HepG2 (cell line): ENCODE results near the gene TBC1D14. TPM values are rescaled to one million over a fixed set of nuclear protein-coding genes. Genes with fewer than 3 reads are reported as not detected.
A peak's percentile ranks its signal among the peaks of the same experiment; 100 is the strongest.

Source experiments
- BORCS8-MEF2B ChIP-seq: sonication (generic); formaldehyde crosslinking; IDR thresholded peaks from 2 replicates; pipeline ENCODE4 v1.8.0; 2022; ENCODE audit warnings: mild to moderate bottlenecking, missing genetic modification reagents
- BRCA1 ChIP-seq: sonication (generic); formaldehyde crosslinking; IDR thresholded peaks from 2 replicates; pipeline ENCODE4 v1.4.0; 2020; ENCODE audit warnings: missing genetic modification reagents
- EEA1 ChIP-seq: sonication (generic); formaldehyde crosslinking; IDR thresholded peaks from 2 replicates; pipeline ENCODE4 v1.5.1; 2020; ENCODE audit warnings: mild to moderate bottlenecking, missing genetic modification reagents, borderline replicate concordance
- HDAC1 ChIP-seq: sonication (generic); formaldehyde crosslinking; IDR thresholded peaks from 2 replicates; pipeline ENCODE4 v1.5.1; 2020; ENCODE audit warnings: mild to moderate bottlenecking, missing genetic modification reagents
- MED13 ChIP-seq: sonication (generic); formaldehyde crosslinking; IDR thresholded peaks from 2 replicates; pipeline ENCODE4 v1.5.0; 2020; ENCODE audit warnings: missing genetic modification reagents
- MIER2 ChIP-seq: IDR thresholded peaks from 2 replicates; pipeline ENCODE4 v1.6.1; 2016; ENCODE audit warnings: missing biosample characterization, missing genetic modification reagents
- NKX3-1 ChIP-seq: sonication (generic); formaldehyde crosslinking; IDR thresholded peaks from 2 replicates; pipeline ENCODE4 v1.5.0; 2020; ENCODE audit warnings: missing genetic modification reagents
- NPAS2 ChIP-seq: sonication (generic); formaldehyde crosslinking; IDR thresholded peaks from 2 replicates; pipeline ENCODE4 v1.8.0; 2022; ENCODE audit warnings: mild to moderate bottlenecking, missing genetic modification reagents, borderline replicate concordance
- PHF21A ChIP-seq: sonication (generic); formaldehyde crosslinking; IDR thresholded peaks from 2 replicates; pipeline ENCODE4 v1.5.0; 2020; ENCODE audit warnings: mild to moderate bottlenecking, missing genetic modification reagents
- PHF8 ChIP-seq: sonication (generic); formaldehyde crosslinking; IDR thresholded peaks from 2 replicates; pipeline ENCODE4 v1.5.0; 2020; ENCODE audit warnings: missing genetic modification reagents
- PRDM10 ChIP-seq: sonication (generic); formaldehyde crosslinking; IDR thresholded peaks from 2 replicates; pipeline ENCODE4 v1.4.0; 2020; ENCODE audit warnings: low read depth, missing genetic modification reagents
- SIX4 ChIP-seq: sonication (generic); formaldehyde crosslinking; IDR thresholded peaks from 2 replicates; pipeline ENCODE4 v1.4.0; 2020; ENCODE audit warnings: missing genetic modification reagents
- SP1 ChIP-seq, 2 experiments: fragments of 450-650 bp in 1 of 2; sonication (generic) in 1 of 2; formaldehyde crosslinking in 1 of 2; IDR thresholded peaks; 2 replicates each; pipeline versions ENCODE4 v1.4.0 to v1.6.1; 2016 to 2020; ENCODE audit warnings: missing genetic modification reagents in 1 of 2
- SRF ChIP-seq: IDR thresholded peaks from 2 replicates; pipeline ENCODE4 v1.6.1; 2011; ENCODE audit warnings: mild to moderate bottlenecking, low read depth, low read length, moderate library complexity
- ZFX ChIP-seq: sonication (generic); formaldehyde crosslinking; IDR thresholded peaks from 2 replicates; pipeline ENCODE4 v1.4.0; 2020; ENCODE audit warnings: mild to moderate bottlenecking, low read depth, missing genetic modification reagents, moderate library complexity
- ZGPAT ChIP-seq: IDR thresholded peaks from 2 replicates; pipeline ENCODE4 v1.6.1; 2016; ENCODE audit warnings: mild to moderate bottlenecking
- ZNF253 ChIP-seq: sonication (generic); formaldehyde crosslinking; IDR thresholded peaks from 2 replicates; pipeline ENCODE4 v1.8.0; 2022; ENCODE audit warnings: mild to moderate bottlenecking, missing genetic modification reagents, borderline replicate concordance
- ZNF382 ChIP-seq: sonication (generic); formaldehyde crosslinking; IDR thresholded peaks from 2 replicates; pipeline ENCODE4 v1.5.0; 2020; ENCODE audit warnings: missing genetic modification reagents, mild to moderate bottlenecking, borderline replicate concordance
- ZNF451 ChIP-seq: sonication (generic); formaldehyde crosslinking; IDR thresholded peaks from 2 replicates; pipeline ENCODE4 v1.5.0; 2020; ENCODE audit warnings: mild to moderate bottlenecking, missing genetic modification reagents
- polyA plus RNA-seq, 8 experiments: library from polyadenylated mRNA; depleted of rRNA in 3 of 8; stranded (reverse) in 7 of 8; unstranded in 1 of 8; fragments of >200 nt; fragmentation: Illumina TruSeq in 4 of 8; extraction: Trizol in 4 of 8; gene quantifications; 2 replicates each; pipeline versions ENCODE4 v1.2.1 to v1.2.3, GENCODE V29; 2011 to 2016; ENCODE audit warnings: low read depth in 4 of 8, missing spikeins in 1 of 8, mixed read lengths in 1 of 8; ENCODE audit not compliant: insufficient read depth in 1 of 8
- total RNA-seq, 5 experiments: library from RNA; depleted of rRNA; stranded (reverse); fragments of >200 nt; fragmentation: Illumina TruSeq; extraction: Trizol; gene quantifications; 2 replicates each; pipeline ENCODE4 v1.2.3, GENCODE V29; 2016; ENCODE audit warnings: low read depth in 1 of 5
- TF ChIP-seq, protein P1 (sequence below): sonication (generic); formaldehyde crosslinking; IDR thresholded peaks from 2 replicates; pipeline ENCODE4 v1.5.0; 2020; ENCODE audit warnings: missing genetic modification reagents, mild to moderate bottlenecking, borderline replicate concordance

Gene TBC1D14
- total and polyA plus RNA-seq, 2 of the 13 experiments (the other 11 are each of a cell fraction or from before 2014, with no cell fraction given), result 29.5 to 46.5 TPM

GRCh38 chr4:7070729-7071511 lies 161.3 kb downstream of the TBC1D14 start (continued):
- no peak for TF ChIP-seq EEA1 (CRISPR knock-in tag)
- TF ChIP-seq HDAC1, result 0 out of 2 replicates have a peak, but pooled peaks have one; percentile 41
- TF ChIP-seq, protein P1, sequence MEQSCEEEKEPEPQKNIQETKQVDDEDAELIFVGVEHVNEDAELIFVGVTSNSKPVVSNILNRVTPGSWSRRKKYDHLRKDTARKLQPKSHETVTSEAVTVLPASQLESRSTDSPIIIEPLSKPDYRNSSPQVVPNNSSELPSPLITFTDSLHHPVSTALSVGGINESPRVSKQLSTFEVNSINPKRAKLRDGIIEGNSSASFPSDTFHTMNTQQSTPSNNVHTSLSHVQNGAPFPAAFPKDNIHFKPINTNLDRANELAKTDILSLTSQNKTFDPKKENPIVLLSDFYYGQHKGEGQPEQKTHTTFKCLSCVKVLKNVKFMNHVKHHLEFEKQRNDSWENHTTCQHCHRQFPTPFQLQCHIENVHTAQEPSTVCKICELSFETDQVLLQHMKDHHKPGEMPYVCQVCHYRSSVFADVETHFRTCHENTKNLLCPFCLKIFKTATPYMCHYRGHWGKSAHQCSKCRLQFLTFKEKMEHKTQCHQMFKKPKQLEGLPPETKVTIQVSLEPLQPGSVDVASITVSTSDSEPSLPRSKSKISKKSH (CRISPR knock-in tag), result 0 out of 2 replicates have a peak, but pooled peaks have one; percentile 30
- TF ChIP-seq ZGPAT (CRISPR knock-in tag), result no peak
- TF ChIP-seq NKX3-1, result no peak
- no peak for TF ChIP-seq SP1 (IDR thresholded peaks at IDR 0.05)
- no peak for TF ChIP-seq SP1 (CRISPR knock-in tag; IDR thresholded peaks at IDR 0.05)
- TF ChIP-seq PHF21A (CRISPR knock-in tag), result no peak
- TF ChIP-seq SRF, result no peak
- no peak for TF ChIP-seq MED13
- TF ChIP-seq ZNF382 (CRISPR knock-in tag), result no peak
- no peak for TF ChIP-seq NPAS2 (CRISPR knock-in tag)
- no peak for TF ChIP-seq MIER2 (CRISPR knock-in tag)
- no peak for TF ChIP-seq SIX4
- TF ChIP-seq PHF8 (CRISPR knock-in tag), result peak; percentile 42; the same call in 1 of the 2 replicates
- no peak for TF ChIP-seq ZNF451
- 0 out of 2 replicates have a peak, but pooled peaks have one; percentile 35 for TF ChIP-seq PRDM10 (CRISPR knock-in tag)
- TF ChIP-seq ZFX, result peak; percentile 53; the same call in 1 of the 2 replicates
- TF ChIP-seq BRCA1 (CRISPR knock-in tag), result no peak
- no peak for TF ChIP-seq ZNF253 (CRISPR knock-in tag)
- TF ChIP-seq BORCS8-MEF2B (CRISPR knock-in tag), result no peak
